Spleen (tissue), 7 donors: Measurements from ENCODE around the gene FAM124B.

ENCODE experiments used
- CTCF ChIP-seq, 11 experiments: fragments of 200-600 bp in 7 of 11; fragments of 450-650 bp in 4 of 11; sonication (generic) in 4 of 11; IDR thresholded peaks in 8 of 11; conservative IDR thresholded peaks in 3 of 11; 1 replicate in 7 of 11; 2 replicates in 4 of 11; pipeline versions ENCODE4 v1.4.0 to v1.8.0; 2016 to 2021; ENCODE audit warnings: antibody characterized with exemption in 11 of 11, inconsistent platforms in 4 of 11, mild to moderate bottlenecking in 1 of 11
- POLR2A ChIP-seq, 3 donors: fragments of 450-650 bp; IDR thresholded peaks; one replicate each; pipeline ENCODE4 v1.5.1; 2017; ENCODE audit warnings: antibody characterized with exemption in 3 of 3, mild to moderate bottlenecking in 1 of 3
- POLR2AphosphoS5 ChIP-seq, 3 donors: sonication (generic); formaldehyde crosslinking; IDR thresholded peaks; one replicate each; pipeline ENCODE4 v1.5.1; 2017; ENCODE audit warnings: antibody characterized with exemption in 3 of 3
- donor health status: DM: no; HTN: no; CAD: no; lungs with moderate emphysema.
- donor health status: DM: no; HTN: no; CAD: no.
- donor health status: DM: no; HTN: no; CAD: no.

DNA sequence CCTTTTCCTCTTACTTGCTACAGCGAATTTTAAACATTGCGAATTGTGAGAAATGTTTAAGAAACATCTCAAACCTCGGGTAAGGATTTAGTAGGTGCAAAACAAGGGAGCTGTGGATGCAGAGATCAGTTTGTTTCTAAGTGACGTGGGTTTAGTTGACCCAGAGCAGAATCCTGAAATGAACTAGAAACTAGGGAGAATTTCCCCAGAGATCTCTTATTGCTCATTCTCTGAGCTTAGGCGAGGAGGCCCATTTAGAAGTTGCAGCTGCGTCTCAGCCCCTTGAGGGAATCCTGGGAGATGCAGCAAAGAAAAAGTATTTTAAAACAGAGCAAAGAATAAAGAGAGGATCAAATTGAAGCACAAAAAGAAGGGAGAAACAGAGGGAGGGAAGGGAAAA, 29.3 kb downstream of the FAM124B start:
- TF ChIP-seq CTCF (IDR thresholded peaks at IDR 0.05 in 8 of 11, conservative IDR thresholded peaks at IDR 0.05 in 3 of 11): no peak
- TF ChIP-seq POLR2A (IDR thresholded peaks at IDR 0.05): no peak
- TF ChIP-seq POLR2AphosphoS5 (IDR thresholded peaks at IDR 0.05): no peak
